Stimulated activated CD4-positive, alpha-beta T cell treated with anti-CD3 and anti-CD28 coated beads, Interleukin-2, amount 100 ng/mL, for 48 hours (primary cell): Measurements from ENCODE around the gene CCNF.
"Not testable (repeated sequence)": the region's sequence is repeated elsewhere in the genome, so short reads cannot be mapped to it uniquely, and the experiment has no call there.

Source experiments
- DNase-seq, 2 donors: peaks; one replicate each; pipeline ENCODE4 v3.0.0-alpha.2; 2020

The CCNF gene

GRCh38 chr16:2429034-2429770 is at the start of gene CCNF:
Gene CCNF (plus strand): TSS chr16:2429447. CDS start chr16:2429482, 35 bp downstream.
- peak; percentile 95 to 97 for DNase-seq

DNA sequence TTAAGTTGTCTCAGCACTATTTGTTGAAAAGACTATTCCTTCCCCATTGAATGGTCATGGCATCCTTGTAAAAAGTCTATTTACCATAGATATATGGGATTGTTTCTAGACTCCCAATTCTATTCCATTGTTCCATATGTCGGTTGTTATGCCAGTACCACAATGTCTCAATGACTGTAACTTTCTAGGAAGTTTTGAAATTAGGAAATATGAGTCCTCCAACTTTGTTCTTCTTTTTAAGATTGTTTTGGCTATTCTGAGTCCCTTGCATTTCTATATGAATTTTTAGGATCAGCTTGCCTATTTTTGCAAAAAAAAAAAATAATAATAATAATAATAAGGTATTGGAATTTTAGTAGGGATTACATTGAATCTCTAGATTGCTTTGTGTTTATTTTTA is 45.7 kb upstream of the CCNF start:
- no peak for DNase-seq

DNA sequence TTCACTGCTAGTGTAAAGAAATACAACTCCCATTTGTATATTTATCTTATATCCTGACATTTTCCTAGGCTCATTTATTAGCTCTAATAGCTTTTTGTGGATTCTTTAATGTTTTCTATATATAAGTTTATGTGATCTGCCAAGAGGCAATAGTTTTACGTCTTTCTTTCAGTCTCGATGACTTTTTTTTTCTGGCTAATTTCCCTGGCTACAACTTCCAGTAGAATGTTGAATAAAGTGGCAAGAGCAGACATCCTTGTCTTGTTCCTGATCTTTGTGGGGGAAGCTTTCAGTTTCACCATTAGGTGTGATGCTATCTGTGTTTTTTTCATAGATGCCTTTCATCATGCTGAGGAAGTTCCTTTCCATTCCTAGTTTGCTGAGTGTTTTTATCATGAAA is 44.8 kb upstream of the CCNF start:
- DNase-seq = no peak

DNA sequence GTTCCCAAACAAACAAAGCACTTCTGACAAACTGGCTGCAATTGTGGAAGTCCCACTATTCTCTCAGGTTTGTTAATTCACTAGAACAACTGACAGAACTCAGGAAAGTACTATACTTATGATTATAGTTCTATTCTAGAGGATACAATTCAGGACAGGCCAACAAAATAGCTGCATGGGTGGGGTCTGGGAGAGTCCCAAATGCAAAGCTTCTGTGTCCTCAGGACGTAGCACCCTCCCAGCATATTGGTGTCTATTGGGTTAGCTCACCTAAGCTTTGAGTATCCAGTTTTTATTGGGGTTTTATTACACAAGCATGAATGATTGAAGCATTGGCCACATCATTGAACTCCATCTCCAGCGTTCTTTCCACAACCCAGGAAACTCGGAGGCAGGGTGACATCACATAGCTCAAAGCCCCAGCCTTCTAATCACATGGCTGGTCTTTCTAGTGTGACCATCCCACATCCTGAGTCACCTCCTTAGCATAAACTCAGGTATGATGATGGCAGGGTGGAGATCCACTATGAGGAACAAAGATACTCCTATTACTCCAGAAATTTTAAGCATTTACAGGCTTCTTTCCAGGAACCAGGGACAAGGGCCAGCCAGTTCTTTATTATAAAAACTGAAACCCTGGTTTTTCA is 43.9 kb upstream of the CCNF start:
- no peak for DNase-seq

DNA sequence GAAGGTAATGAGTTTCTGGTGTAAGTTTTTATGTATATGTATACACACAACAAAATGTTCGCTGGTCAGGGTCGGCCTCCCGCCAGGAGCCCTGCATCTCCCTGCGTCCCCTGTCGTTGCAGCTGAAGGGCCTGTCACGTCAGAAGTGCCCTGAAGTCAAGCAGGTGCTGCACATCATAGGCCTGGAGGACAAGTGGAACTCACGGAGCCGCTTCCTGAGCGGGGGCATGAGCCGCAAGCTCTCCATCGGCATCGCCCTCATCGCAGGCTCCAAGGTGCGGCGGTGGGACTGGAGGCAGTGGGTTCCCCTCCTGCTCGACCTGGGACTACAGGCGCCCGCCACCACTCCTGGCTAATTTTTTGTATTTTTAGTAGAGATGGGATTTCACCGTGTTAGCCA is 43.3 kb upstream of the CCNF start:
- DNase-seq = not testable (repeated sequence)

- no peak for DNase-seq
These were observed 42.3 kb upstream of the CCNF start for GRCh38 chr16:2386990-2387389.

DNA sequence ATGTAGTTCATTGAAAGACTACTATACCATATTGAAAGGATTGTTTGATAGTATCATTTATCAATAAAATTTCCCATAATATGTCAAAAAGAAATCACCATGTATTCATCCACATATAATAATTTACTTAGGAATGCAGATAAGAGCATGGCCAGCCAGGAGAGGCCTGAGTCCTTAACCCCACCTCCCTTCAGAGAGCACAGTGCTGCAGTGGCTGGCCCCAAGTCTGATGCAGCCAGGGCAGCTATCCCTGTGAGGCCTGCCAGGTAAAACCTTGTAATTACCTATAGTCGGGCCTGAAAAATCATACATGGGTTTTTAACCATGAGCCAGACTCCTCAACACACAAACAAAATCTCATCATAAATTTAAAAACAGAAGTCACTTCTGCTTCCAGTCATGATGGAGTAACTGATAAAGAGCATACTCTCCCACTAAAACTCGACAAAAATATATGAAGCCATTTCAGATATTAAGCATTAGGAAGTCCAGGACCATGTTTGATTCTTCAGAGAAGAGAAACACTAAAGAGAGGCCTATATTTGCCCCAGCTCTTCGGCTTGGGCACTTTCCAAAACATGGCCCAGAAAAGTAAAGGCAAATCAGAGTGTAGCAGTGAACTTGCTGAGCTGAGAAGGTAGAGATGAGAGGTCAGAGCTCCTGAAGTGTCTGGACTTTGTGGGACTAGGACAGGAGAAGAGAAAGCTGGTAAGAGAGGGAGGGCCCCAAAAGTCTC is 40.9 kb upstream of the CCNF start:
- DNase-seq = no peak

GRCh38 chr16:2388875-2389433 is 40.3 kb upstream of the CCNF start:
- DNase-seq = no peak

GRCh38 chr16:2392025-2392424 is 37.2 kb upstream of the CCNF start:
- DNase-seq = no peak

DNA sequence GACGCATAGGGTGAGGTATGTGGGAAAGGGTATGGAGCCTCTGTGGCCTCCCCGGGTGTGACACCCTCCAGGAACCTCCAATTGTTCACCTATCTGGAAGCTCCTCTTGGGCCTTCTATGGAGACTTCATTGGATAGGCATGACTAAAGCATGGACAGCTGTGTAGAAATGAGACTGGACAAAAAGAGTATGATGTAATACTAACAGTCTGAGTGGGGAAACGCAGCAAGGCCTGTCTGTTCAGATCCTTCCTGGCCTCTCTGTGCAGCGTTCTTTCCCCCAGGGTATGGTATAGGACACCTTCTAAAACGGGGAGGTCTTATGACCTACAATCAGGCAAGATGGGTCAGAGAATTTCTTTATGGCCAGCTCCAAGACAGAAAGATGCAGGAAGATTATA is 30.7 kb upstream of the CCNF start:
- DNase-seq = no peak

DNA sequence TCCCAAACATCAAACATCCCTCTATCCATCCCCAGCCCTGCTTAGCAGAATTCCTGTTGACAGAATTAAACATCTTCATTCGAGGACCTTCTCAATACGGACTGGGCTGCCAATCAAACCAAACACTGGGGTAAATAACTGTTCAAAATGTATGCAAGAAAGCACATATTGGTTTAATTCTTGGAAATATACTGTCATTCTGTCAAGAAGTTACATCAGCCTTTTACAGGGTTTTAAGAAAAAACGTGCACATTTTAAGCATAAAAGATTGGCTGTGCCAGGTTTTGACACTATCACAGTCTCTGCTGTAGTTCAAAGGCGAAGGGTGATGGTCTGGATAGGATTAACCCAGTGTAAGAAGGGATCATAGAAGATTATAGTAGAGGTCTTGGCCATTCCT is 25.1 kb upstream of the CCNF start:
- no peak for DNase-seq

DNA sequence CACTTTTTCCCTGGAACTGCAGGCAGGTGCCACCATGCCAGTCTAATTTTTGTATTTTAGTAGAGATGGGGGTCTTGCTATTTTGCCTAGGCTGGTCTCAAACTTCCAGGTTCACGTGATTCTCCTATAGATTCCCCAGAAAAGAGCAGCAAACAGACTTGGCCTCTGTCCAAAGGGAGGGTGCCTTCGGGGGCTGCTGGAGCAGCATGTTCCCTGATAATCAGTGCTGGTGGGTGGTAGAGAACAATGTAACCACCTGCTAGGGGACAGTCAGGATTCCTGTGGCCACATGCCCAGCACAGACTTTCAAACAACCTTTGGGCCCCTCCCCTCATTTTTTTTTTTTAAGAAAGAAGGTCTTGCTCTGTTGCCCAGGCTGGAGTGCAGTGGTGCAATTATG is 14.2 kb upstream of the CCNF start:
- DNase-seq = no peak

GRCh38 chr16:2420035-2420434 is 9.2 kb upstream of the CCNF start:
- DNase-seq = no peak

DNA sequence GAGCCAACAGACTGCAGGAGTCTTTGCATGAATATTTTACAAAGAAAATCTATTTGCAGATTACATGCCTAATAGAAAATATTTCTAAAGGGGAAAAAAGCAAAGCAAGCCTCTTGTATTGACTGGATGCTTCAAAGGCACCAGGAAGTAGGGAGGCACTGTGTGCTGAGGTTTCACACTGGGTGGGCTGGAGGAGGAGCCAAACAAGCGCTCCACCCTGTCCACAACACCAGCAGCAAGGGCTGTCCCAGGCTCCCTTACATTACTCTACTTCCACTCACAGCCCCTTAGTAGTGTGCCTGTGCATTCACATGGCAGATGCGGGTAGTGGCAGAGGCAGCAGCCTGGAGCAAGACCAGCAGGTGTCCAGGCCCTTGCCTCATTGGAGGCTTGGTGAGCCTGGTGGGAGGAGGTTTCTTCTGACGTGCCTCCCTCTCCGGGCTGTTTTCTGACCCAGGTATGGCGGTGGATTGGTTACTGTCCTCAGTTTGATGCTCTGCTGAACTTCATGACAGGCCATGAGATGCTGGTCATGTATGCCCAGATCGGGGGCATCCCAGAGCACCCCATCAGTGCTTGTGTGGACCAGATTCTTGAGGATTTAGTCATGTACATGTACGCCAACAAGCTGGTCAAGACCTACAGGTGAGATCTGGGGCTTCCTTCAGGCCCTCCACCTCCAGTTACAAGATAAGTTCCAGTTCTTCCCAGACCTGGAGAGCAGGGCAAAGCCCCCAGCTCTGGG is 7.0 kb upstream of the CCNF start:
- no peak for DNase-seq

DNA sequence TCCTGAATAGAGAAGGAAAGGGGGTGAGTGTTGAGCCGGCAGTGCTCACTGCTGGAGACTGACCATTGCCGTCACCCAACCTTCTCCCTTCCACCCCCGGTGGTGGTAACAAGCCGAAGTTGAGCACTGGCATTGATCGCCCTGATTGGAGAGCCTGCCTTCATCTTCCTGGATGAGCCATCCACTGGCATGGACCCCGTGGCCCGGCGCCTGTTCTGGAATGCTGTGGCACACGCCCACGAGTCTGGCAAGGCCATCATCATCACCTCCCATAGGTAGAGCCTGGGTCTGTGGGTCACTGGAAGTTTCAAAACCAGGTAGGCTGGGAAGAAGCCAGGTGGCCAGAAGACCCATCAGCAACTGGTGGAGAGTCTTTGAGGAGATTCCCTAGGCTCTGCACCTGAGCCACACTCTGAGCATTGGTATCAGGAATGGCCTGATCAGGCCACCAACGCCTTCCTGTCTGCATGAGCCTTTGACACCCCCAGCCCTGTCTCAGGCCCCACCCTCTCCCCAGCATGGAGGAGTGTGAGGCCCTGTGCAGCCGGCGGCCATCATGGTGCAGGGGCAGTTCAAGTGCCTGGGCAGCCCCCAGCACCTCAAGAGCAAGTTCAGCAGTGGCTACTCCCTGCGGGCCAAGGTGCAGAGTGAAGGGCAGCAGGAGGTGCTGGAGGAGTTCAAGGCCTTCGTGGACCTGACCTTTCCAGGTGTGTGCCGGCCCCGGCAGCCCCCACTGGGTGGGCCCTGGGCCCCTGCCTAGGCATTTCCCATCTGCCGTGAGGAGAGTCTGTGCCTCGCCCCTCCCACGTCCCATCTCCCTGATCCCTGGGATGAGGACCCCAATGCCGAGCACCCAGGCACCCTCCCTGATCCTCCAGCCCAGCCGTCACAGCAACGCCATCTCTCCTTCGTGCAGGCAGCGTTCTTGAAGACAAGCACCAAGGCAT is 4.9 kb upstream of the CCNF start:
- no peak for DNase-seq

DNA sequence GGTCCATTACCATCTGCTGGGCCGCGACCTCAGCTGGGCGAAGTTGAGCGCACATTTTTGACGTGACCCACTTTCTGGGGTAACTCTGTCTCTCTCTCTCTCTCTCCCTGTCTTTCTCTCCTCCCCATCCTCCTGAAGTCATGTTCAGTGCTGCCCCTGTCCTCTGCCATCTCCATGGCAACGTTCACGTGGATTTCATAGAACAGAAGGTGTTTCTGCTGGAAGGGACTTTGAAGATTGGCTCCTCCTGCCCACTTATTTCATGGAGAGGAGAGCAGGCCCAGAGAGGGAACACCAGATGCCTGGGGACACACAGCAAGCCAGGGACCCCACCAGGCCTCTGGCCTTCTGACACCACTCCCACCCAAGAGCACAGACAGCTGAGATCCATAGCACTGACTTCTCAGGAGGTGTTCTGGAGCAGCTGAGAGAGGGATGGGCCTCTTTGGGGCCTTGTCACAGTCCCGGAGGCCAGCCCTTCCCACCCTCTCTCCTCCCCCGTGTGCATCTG is 4.2 kb upstream of the CCNF start:
- DNase-seq = no peak

DNA sequence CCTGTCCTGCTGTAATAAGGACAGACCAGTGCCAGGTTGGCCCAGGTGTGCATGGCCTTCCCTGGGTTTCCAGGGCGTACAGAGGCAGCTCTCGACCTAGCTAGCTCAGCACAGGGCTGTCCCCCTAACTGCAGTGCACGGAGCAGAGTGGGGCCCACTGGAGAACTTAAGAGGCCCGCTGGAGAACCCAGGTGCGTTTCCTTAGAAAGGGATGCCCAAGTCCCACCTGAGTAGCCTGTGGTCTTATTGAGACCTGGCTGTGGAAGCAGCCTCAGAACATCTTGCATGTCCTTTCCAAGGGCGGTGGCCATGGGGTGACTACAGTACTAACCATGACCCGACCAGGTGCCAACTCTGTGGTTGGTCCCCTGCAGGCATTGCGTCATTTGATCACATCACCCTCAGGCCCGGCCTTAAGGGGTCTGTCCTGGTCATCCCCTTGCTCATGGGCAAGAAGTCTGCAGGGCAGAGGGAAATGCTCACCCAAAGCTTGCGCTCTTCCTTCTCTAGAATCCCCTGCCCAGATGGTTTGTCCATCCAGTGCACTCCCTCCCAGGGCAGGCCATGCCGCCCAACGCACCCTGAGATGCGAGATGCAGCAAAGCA is 3.3 kb upstream of the CCNF start:
- DNase-seq = no peak

DNA sequence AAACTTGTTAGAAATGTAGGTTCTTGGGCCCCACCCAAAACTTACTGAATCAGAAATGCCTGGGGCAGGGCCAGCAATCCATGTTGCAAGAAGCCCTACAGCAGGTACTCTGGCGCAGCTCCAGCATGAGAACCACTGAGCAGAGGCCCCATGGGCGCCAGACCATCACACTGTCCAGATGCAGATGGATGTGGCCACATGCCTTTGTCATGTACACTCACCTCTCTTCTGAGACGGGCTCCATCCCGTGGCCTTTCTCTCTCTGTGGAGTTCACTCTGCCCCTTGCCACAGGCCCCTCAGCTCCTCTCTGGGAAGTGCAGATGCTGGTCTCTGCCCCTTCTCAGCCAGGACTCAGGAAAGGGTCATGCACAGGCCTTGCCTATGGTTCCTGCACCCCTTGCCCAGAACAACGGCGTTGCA is 2.3 kb upstream of the CCNF start:
- no peak for DNase-seq

GRCh38 chr16:2427526-2427925 is 1.7 kb upstream of the CCNF start:
- DNase-seq = no peak

- no peak for DNase-seq
These were observed 1.0 kb upstream of the CCNF start for GRCh38 chr16:2428051-2428783.

DNA sequence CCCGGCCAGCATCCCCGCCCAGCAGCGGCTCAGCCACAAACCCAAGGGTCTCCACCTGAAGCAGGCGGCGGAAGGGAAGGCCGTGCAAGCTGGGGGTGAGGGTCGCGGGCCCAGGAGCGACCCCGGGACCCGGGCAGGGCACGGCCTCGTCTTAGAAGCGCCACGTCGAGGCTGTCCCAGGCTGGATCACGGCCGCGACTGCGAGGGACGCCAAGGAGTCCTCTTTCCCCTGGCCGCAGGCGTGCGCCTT is 538 bp upstream of the CCNF start:
- no peak for DNase-seq
